Ascending aorta (tissue), 2 donors: ENCODE measurements around the gene ALG14. TPM values are rescaled to one million over a fixed set of nuclear protein-coding genes. Genes with fewer than 3 reads are reported as not detected.
"Not testable (repeated sequence)": the region's sequence is repeated elsewhere in the genome, so short reads cannot be mapped to it uniquely, and the experiment has no call there.

Experiments used
- DNase-seq, 2 donors: peaks; one replicate each; pipeline ENCODE4 v3.0.0-alpha.2; 2019; ENCODE audit warnings: low spot score in 2 of 2
- H3K27ac ChIP-seq, 2 donors: fragments of 200-600 bp; sonication (generic); one replicate each; pipeline ENCODE4 v1.5.1; 2016 to 2017; ENCODE audit warnings: mild to moderate bottlenecking in 1 of 2
- H3K27me3 ChIP-seq: fragments of 200-600 bp; sonication (generic); one replicate; pipeline ENCODE4 v1.5.1; 2017
- H3K36me3 ChIP-seq, 2 donors: fragments of 200-600 bp; sonication (generic); one replicate each; pipeline ENCODE4 v1.5.1; 2016
- H3K4me1 ChIP-seq, 2 donors: fragments of 200-600 bp; sonication (generic); one replicate each; pipeline ENCODE4 v1.5.1; 2016 to 2017; ENCODE audit warnings: mild to moderate bottlenecking in 1 of 2
- H3K4me3 ChIP-seq, 2 donors: fragments of 200-600 bp; sonication (generic); one replicate each; pipeline ENCODE4 v1.5.1; 2016 to 2017; ENCODE audit warnings: mild to moderate bottlenecking in 1 of 2
- H3K9me3 ChIP-seq, 2 donors: fragments of 200-600 bp; sonication (generic); one replicate each; pipeline ENCODE4 v1.5.1; 2016
- CTCF ChIP-seq, 3 experiments: fragments of 200-600 bp in 2 of 3; fragments of 450-650 bp in 1 of 3; sonication (generic) in 2 of 3; IDR thresholded peaks; one replicate each; pipeline ENCODE4 v1.5.1; 2016 to 2019; ENCODE audit warnings: antibody characterized with exemption in 3 of 3, mild to moderate bottlenecking in 1 of 3, moderate library complexity in 1 of 3
- intact Hi-C: fragments of 100-400 bp; cut with DNase I; formaldehyde crosslinking; loops from one replicate; pipeline ENCODE4 v1.15.1; 2023
- total RNA-seq: library from RNA; depleted of rRNA; stranded (reverse); fragments of >200 nt; gene quantifications from one replicate; pipeline ENCODE4 v1.1.0, GENCODE V29; 2016

Gene ALG14
- total RNA-seq, 1 donor from 2014 or later: not detected

DNA sequence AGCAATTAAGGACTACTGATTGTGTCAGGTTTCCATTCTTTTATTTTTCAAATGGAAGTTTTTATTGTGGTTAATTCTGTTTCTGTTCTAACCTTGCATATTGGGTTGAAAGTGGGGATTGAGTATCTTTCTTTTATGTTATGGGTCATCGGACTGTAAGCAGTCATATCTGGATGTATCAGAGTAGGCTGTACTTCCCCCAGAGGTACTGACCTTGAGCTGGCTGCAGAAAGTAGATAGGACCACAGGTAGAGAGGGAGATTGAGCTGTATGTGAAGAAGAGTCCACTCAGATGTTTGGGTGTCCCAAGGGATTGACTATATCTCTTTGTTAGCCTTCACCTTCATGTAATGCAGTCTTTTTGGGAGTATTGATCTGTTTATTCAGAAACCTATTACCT is 20.5 kb upstream of the ALG14 start:
- H3K9me3 ChIP-seq: no peaks in the 10 kb centered on the region
- no peaks in the 10 kb centered on the region for H3K27me3 ChIP-seq
- peaks cover under 1 to 2% of the 10 kb centered on the region in 2 donors for H3K4me1 ChIP-seq
- DNase-seq: no peak
- H3K4me3 ChIP-seq: no peak overlapping the region
- H3K36me3 ChIP-seq: no peaks in the 10 kb centered on the region
- TF ChIP-seq CTCF (IDR thresholded peaks at IDR 0.05): no peak
- H3K27ac ChIP-seq: no peak overlapping the region
- intact Hi-C loops: no loop called here

DNA sequence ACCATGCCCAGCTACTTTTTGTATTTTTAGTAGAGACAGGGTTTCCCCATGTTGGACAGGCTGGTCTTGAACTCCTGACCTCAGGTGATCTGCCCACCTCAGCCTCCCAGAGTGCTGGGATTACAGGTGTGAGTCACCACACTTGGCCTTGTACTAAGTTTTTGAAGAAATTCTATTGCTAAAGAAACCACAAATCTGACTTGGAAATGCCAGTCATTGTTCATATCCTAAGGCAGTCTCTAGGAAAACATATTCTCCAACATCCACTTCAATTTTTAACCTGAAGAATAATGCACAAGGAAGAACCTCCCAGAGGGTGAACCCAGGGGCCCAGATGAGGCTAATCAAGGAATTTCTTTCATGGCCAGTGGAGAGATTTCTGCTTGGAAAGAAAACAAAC is 20.1 kb upstream of the ALG14 start:
- H3K27ac ChIP-seq, H3K36me3 ChIP-seq, H3K4me3 ChIP-seq, H3K27me3 ChIP-seq, DNase-seq, H3K9me3 ChIP-seq, intact Hi-C loops, H3K4me1 ChIP-seq: not testable (repeated sequence)

DNA sequence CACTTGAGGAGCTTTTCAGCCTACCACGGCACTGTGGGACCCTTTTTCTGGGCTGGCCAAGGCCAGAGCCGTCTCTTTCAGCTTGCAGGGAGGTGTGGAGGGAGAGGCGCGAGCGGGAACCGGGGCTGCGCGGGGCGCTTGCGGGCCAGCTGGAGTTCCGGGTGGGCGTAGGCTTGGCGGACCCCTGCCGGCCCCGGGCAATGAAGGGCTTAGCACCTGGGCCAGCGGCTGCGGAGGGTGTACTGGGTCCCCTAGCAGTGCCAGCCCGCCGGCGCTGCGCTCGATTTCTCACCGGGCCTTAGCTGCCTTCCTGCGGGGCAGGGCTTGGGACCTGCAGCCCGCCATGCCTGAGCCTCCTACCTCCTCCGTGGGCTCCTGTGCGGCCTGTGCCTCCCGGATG is 18.5 kb upstream of the ALG14 start:
- intact Hi-C loops, H3K27me3 ChIP-seq, H3K9me3 ChIP-seq, DNase-seq, H3K36me3 ChIP-seq, H3K4me3 ChIP-seq, H3K27ac ChIP-seq: not testable (repeated sequence)
- H3K4me1 ChIP-seq: peaks cover 3 to 17% of the 10 kb centered on the region in 2 donors

DNA sequence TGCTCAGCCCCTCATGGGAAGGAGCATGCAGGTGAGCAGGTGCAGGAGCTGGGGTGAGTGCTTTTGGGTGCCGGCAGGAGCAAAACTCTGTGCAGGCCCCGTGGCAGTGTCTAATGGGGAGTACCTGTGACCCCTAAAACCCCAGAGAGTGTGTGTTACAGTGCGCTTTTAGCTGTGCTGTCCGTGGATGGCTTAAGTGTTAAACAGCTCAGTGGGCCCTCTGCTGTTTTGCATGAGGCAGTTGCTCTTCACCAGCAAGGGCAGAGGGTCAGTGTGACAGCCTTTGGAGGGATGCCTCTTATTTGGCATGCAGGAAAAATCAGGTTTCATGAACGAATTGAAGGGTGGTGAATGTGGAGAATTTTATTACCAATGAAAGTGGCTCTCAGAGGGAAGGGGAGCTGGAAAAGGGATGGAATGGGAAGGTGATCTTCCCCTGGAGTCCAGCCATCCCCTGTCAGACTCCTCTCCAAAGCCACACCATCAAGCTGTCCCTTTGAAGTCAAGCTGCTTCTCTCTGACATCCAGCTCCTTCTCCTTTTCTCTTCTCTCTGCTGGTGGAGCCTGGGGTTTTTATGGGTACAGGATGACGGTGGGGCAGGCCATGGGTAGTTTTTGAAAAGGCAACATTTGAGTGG is 17.0 kb upstream of the ALG14 start:
- no peak for DNase-seq
- Histone ChIP-seq H3K27ac (no peak overlapping the region), H3K27me3 (no peaks in the 10 kb centered on the region), H3K36me3 (no peaks in the 10 kb centered on the region), H3K9me3 (no peaks in the 10 kb centered on the region), H3K4me1 (peaks cover 3 to 17% of the 10 kb centered on the region in 2 donors), H3K4me3 (no peak overlapping the region)
- no peak for TF ChIP-seq CTCF (IDR thresholded peaks at IDR 0.05)
- intact Hi-C loops: loop anchor here (5.0 kb wide), 1 partner anchor 143 kb away; the partner anchor contains the start of gene RWDD3

DNA sequence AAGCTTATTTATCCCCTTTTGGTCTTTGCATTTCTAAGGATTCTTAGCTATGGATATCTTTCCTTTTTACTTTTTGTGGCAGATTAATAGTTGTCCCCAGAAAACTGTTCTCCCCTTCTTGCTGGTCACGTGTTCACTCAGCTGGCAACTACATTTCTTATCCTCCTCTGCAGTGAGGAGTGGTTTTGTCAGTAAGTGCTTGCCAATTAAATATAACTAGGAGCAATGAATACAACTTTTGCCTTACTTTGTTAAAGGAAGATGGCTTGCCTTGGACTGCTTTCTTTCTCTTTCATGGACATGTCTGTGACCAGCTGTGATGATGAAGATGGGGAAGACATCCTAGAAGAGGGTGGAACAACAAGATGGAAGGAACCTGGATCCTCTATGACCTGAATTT is 15.6 kb upstream of the ALG14 start:
- peak overlapping the region; percentile 81 to 84 for H3K27ac ChIP-seq
- H3K4me1 ChIP-seq: peaks cover 3 to 17% of the 10 kb centered on the region in 2 donors
- no peak for TF ChIP-seq CTCF (IDR thresholded peaks at IDR 0.05)
- intact Hi-C loops: loop anchor here (5.0 kb wide), 1 partner anchor 144 kb away; the partner anchor contains the start of gene RWDD3
- no peaks in the 10 kb centered on the region for H3K9me3 ChIP-seq
- H3K27me3 ChIP-seq: no peaks in the 10 kb centered on the region
- DNase-seq: no peak
- H3K36me3 ChIP-seq: no peaks in the 10 kb centered on the region
- H3K4me3 ChIP-seq: no peak overlapping the region

DNA sequence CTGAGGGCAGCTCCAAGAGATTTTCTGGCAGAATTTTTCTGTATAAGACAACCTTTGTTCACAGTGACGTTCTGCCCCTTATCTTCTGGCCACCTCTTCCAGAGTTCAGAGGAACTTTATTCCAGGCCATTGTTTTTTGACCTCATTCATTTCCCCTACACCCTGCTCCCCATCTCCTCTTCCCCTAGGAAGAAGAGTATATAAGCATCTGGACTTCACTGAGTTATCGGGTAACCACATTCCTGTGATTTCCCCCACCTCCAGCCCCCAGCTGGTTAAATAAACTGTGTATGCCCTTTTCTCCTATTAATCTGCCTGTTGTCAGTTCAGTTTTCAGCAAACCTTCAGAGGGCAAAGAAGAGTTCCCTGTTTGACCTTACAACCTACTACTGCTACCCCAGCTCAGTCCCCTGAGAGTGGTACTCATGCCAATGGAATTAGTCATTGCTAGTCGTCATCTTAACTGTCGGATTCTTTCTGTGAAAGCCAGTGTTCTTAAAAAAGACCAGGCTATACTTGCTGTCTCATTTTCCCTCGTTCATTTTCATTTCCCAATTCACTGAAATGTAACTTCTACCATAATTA is 14.3 kb upstream of the ALG14 start:
- Histone ChIP-seq H3K4me1 (peaks cover 3 to 17% of the 10 kb centered on the region in 2 donors), H3K9me3 (no peaks in the 10 kb centered on the region), H3K27ac (peak overlapping the region; percentile 81 to 84), H3K36me3 (no peaks in the 10 kb centered on the region), H3K4me3 (peak overlapping the region in 1 of 2 donors; percentile 12), H3K27me3 (no peaks in the 10 kb centered on the region)
- TF ChIP-seq CTCF (IDR thresholded peaks at IDR 0.05): no peak
- intact Hi-C loops: loop anchor here (1.0 to 5.0 kb wide), 3 partner anchors 13 to 145 kb away; partner anchors contain the start of genes RWDD3 and TLCD4
- DNase-seq: peak in 1 of 2 donors; percentile 84
